HCT116 (cell line): Measurements from ENCODE around the gene FAM193A. TPM values are rescaled to one million over a fixed set of nuclear protein-coding genes. Genes with fewer than 3 reads are reported as not detected.

Experiments
- ATAC-seq: fragments of 200-7000 bp; cut with Tn5 transposase; 2 replicates; pipeline ENCODE4 v1.9.1; 2020; ENCODE audit warnings: mild to moderate bottlenecking, moderate library complexity
- BruUV-seq: library from RNA; stranded (reverse); fragments of 400-500 nt; replicated peaks from 2 replicates; lab custom pipeline; 2021; lab: Mats Ljungman, UMichigan
- CTCF ChIA-PET: fragments of 300-600 bp; sonication (Branson Sonifier 250); formaldehyde crosslinking; loops from one replicate; lab custom pipeline; 2021; ENCODE audit warnings: antibody characterized with exemption; lab: Charles Lee
- POLR2A ChIA-PET: fragments of 300-600, 350-600 bp; sonication (Branson Sonifier 250); formaldehyde crosslinking; loops from one replicate; lab custom pipeline; 2021; ENCODE audit warnings: antibody characterized with exemption; lab: Charles Lee
- RAD21 ChIA-PET, 2 experiments: fragments of 300-600 bp; sonication (Branson Sonifier 250); formaldehyde crosslinking; loops; one replicate each; lab custom pipeline; 2023; ENCODE audit warnings: low total read pairs in 2 of 2; ENCODE audit not compliant: uncharacterized antibody in 2 of 2, unreplicated experiment in 2 of 2, low non-redundant PET in 1 of 2; lab: Charles Lee
- DNase-seq: peaks from one replicate; pipeline ENCODE4 v3.0.0-alpha.2; 2010; ENCODE audit warnings: low read depth, low spot score
- H2AFZ ChIP-seq: fragments of 200-600 bp; shearing (Covaris generic), sonication (generic); 2 replicates; pipeline ENCODE4 v1.6.1; 2017; ENCODE audit warnings: low read depth, mixed run types, mixed read lengths, antibody characterized with exemption, low read length; ENCODE audit not compliant: poor library complexity, severe bottlenecking
- H3K27ac ChIP-seq: 2 replicates; pipeline ENCODE4 v1.5.1; 2012; ENCODE audit warnings: low read depth, low read length
- H3K27me3 ChIP-seq: fragments of 200-600 bp; sonication (generic); 2 replicates; pipeline ENCODE4 v1.6.1; 2016; ENCODE audit warnings: mixed run types, low read length, mixed read lengths; ENCODE audit not compliant: insufficient read depth
- H3K36me3 ChIP-seq, 2 experiments: fragments of 200-500 bp in 1 of 2; fragments of 200-600 bp in 1 of 2; sonication (Bioruptor generic) in 1 of 2; sonication (generic) in 1 of 2; 2 replicates each; pipeline versions ENCODE4 v1.5.1 to v1.6.1; 2014 to 2016; ENCODE audit warnings: low read length in 2 of 2, inconsistent platforms in 1 of 2, mixed read lengths in 1 of 2, mixed run types in 1 of 2; ENCODE audit not compliant: insufficient read depth in 2 of 2, control insufficient read depth in 1 of 2
- H3K4me1 ChIP-seq, 2 experiments: fragments of 200-600 bp in 1 of 2; sonication (generic) in 1 of 2; 2 replicates each; pipeline versions ENCODE4 v1.5.1 to v1.6.1; 2012 to 2017; ENCODE audit warnings: low read length in 2 of 2, inconsistent platforms in 1 of 2, mild to moderate bottlenecking in 1 of 2, mixed read lengths in 1 of 2, mixed run types in 1 of 2, moderate library complexity in 1 of 2; ENCODE audit not compliant: insufficient read depth in 2 of 2, control insufficient read depth in 1 of 2
- H3K4me2 ChIP-seq: fragments of 200-600 bp; sonication (generic); 2 replicates; pipeline ENCODE4 v1.6.1; 2017; ENCODE audit warnings: mixed run types, low read length, mixed read lengths
- H3K4me3 ChIP-seq, 2 experiments: fragments of 200-600 bp in 1 of 2; sonication (generic) in 1 of 2; replicated peaks in 1 of 2; 2 replicates each; pipeline ENCODE4 v1.5.1; 2011 to 2016; ENCODE audit warnings: low read length in 2 of 2, control low read depth in 1 of 2, low read depth in 1 of 2, mild to moderate bottlenecking in 1 of 2, mixed read lengths in 1 of 2, mixed run types in 1 of 2
- H3K79me2 ChIP-seq: fragments of 200-600 bp; sonication (generic); 2 replicates; pipeline ENCODE4 v1.6.1; 2017; ENCODE audit warnings: mild to moderate bottlenecking, mixed run types, low read length, moderate library complexity, mixed read lengths; ENCODE audit not compliant: insufficient read depth
- H3K9ac ChIP-seq: fragments of 200-600 bp; sonication (generic); 2 replicates; pipeline ENCODE4 v1.6.1; 2016; ENCODE audit warnings: low read length, mixed read lengths
- H3K9me2 ChIP-seq: fragments of 200-600 bp; sonication (generic), shearing (Covaris generic); 2 replicates; pipeline ENCODE4 v1.6.1; 2017; ENCODE audit warnings: mixed run types, mild to moderate bottlenecking, moderate library complexity; ENCODE audit not compliant: insufficient read depth
- H3K9me3 ChIP-seq, 2 experiments: fragments of 200-500 bp in 1 of 2; fragments of 200-600 bp in 1 of 2; sonication (Bioruptor generic) in 1 of 2; sonication (generic) in 1 of 2; 2 replicates each; pipeline ENCODE4 v1.6.1; 2014 to 2017; ENCODE audit warnings: low read length in 2 of 2, mixed read lengths in 2 of 2, inconsistent platforms in 1 of 2, low read depth in 1 of 2, mild to moderate bottlenecking in 1 of 2, mixed run types in 1 of 2, moderate library complexity in 1 of 2; ENCODE audit not compliant: control insufficient read depth in 1 of 2, insufficient read depth in 1 of 2
- H4K20me1 ChIP-seq: fragments of 200-600 bp; sonication (generic), shearing (Covaris generic); 2 replicates; pipeline ENCODE4 v1.6.1; 2017; ENCODE audit warnings: mixed run types, mild to moderate bottlenecking, moderate library complexity; ENCODE audit not compliant: insufficient read depth
- CBX3 ChIP-seq: IDR thresholded peaks from 2 replicates; pipeline ENCODE4 v1.6.1; 2012; ENCODE audit warnings: low read depth
- EGR1 ChIP-seq: IDR thresholded peaks from 2 replicates; pipeline ENCODE4 v1.6.1; 2012; ENCODE audit warnings: low read depth
- SIN3A ChIP-seq: IDR thresholded peaks from 2 replicates; pipeline ENCODE4 v1.6.1; 2012; ENCODE audit warnings: low read depth
- SP1 ChIP-seq: IDR thresholded peaks from 2 replicates; pipeline ENCODE4 v1.6.1; 2012; ENCODE audit warnings: low read depth
- TCF7L2 ChIP-seq: IDR thresholded peaks from 2 replicates; pipeline ENCODE4 v1.7.0; 2011; ENCODE audit warnings: borderline replicate concordance, inconsistent platforms; ENCODE audit not compliant: insufficient read depth, insufficient read length; ENCODE audit errors: extremely low read depth
- YY1 ChIP-seq: IDR thresholded peaks from 2 replicates; pipeline ENCODE4 v1.6.1; 2011; ENCODE audit warnings: low read length, low read depth, moderate library complexity, mild to moderate bottlenecking; ENCODE audit not compliant: insufficient replicate concordance; ENCODE audit errors: extremely low read depth
- ZFX ChIP-seq: fragments of 450-650 bp; IDR thresholded peaks from 2 replicates; pipeline ENCODE4 v1.6.1; 2017
- intact Hi-C: fragments of 100-400 bp; cut with micrococcal nuclease; formaldehyde crosslinking; loops from 2 replicates; pipeline ENCODE4 v1.10.0; 2022
- total RNA-seq: library from RNA; stranded (reverse); gene quantifications from one replicate; pipeline ENCODE4 v1.2.1, GENCODE V29; 2021; ENCODE audit not compliant: unreplicated experiment
- TF ChIP-seq, protein P1 (sequence below): IDR thresholded peaks from 2 replicates; pipeline ENCODE4 v1.6.1; 2012
- TF ChIP-seq, protein P2 (sequence below): IDR thresholded peaks from 2 replicates; pipeline ENCODE4 v1.6.1; 2012; ENCODE audit warnings: low read depth

The FAM193A gene
- total RNA-seq, 1 experiment from 2014 or later, result 15.7 TPM

GRCh38 chr4:2486981-2487380 lies 49.5 kb upstream of the FAM193A start:
- DNase-seq, result no peak
- Histone ChIP-seq H3K79me2 (peaks cover 99% of the 10 kb centered on the region), H3K27ac (no peak overlapping the region), H3K4me3 (no peak overlapping the region), H3K36me3 (peaks cover 2 to 26% of the 10 kb centered on the region in 2 experiments; a peak in 3 of 4 replicates), H3K9me3 (no peaks in the 10 kb centered on the region), H4K20me1 (peaks cover 26% of the 10 kb centered on the region; the same call in 1 of the 2 replicates), H3K27me3 (no peaks in the 10 kb centered on the region), H3K9me2 (no peaks in the 10 kb centered on the region), H2AFZ (no peak overlapping the region), H3K9ac (no peak overlapping the region), H3K4me1 (no peaks in the 10 kb centered on the region), H3K4me2 (no peak overlapping the region)
- RAD21 ChIA-PET, result no interaction called here
- no peak for TF ChIP-seq TCF7L2
- no peak for TF ChIP-seq EGR1
- TF ChIP-seq, protein P1, sequence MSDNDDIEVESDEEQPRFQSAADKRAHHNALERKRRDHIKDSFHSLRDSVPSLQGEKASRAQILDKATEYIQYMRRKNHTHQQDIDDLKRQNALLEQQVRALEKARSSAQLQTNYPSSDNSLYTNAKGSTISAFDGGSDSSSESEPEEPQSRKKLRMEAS, result no peak
- TF ChIP-seq CBX3, result no peak
- TF ChIP-seq, protein P2, sequence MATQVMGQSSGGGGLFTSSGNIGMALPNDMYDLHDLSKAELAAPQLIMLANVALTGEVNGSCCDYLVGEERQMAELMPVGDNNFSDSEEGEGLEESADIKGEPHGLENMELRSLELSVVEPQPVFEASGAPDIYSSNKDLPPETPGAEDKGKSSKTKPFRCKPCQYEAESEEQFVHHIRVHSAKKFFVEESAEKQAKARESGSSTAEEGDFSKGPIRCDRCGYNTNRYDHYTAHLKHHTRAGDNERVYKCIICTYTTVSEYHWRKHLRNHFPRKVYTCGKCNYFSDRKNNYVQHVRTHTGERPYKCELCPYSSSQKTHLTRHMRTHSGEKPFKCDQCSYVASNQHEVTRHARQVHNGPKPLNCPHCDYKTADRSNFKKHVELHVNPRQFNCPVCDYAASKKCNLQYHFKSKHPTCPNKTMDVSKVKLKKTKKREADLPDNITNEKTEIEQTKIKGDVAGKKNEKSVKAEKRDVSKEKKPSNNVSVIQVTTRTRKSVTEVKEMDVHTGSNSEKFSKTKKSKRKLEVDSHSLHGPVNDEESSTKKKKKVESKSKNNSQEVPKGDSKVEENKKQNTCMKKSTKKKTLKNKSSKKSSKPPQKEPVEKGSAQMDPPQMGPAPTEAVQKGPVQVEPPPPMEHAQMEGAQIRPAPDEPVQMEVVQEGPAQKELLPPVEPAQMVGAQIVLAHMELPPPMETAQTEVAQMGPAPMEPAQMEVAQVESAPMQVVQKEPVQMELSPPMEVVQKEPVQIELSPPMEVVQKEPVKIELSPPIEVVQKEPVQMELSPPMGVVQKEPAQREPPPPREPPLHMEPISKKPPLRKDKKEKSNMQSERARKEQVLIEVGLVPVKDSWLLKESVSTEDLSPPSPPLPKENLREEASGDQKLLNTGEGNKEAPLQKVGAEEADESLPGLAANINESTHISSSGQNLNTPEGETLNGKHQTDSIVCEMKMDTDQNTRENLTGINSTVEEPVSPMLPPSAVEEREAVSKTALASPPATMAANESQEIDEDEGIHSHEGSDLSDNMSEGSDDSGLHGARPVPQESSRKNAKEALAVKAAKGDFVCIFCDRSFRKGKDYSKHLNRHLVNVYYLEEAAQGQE, result no peak
- no peak for TF ChIP-seq YY1
- no peak for TF ChIP-seq ZFX
- no peak for TF ChIP-seq SP1
- TF ChIP-seq SIN3A, result no peak
- intact Hi-C loops, result no loop called here
- POLR2A ChIA-PET, result no interaction called here
- ATAC-seq, result no peak
- no TSS peak for BruUV-seq
- CTCF ChIA-PET, result no interaction called here
